ENCODE measurements around the gene ANGPTL4. TPM values are rescaled to one million over a fixed set of nuclear protein-coding genes. Genes with fewer than 3 reads are reported as not detected.
A peak's percentile ranks its signal among the peaks of the same experiment; 100 is the strongest.
"Not testable (repeated sequence)": the region's sequence is repeated elsewhere in the genome, so short reads cannot be mapped to it uniquely, and the experiment has no call there.

The ANGPTL4 gene
- total and polyA plus RNA-seq, 8 donors: 2.8 to 169 (median 34.6) TPM

GRCh38 chr19:8340341-8341096 is 23.4 kb upstream of the ANGPTL4 start:
- FAIRE-seq (no peak), DNase-seq (peak in 1 of 6 donors; percentile 36), ATAC-seq (no peak)
- 28 to 42% methylated on average over 15 of the region's 15 CpGs for WGBS, 2 donors
- no peaks in the 10 kb centered on the region for H3K36me3 ChIP-seq
- TF ChIP-seq, protein P1, sequence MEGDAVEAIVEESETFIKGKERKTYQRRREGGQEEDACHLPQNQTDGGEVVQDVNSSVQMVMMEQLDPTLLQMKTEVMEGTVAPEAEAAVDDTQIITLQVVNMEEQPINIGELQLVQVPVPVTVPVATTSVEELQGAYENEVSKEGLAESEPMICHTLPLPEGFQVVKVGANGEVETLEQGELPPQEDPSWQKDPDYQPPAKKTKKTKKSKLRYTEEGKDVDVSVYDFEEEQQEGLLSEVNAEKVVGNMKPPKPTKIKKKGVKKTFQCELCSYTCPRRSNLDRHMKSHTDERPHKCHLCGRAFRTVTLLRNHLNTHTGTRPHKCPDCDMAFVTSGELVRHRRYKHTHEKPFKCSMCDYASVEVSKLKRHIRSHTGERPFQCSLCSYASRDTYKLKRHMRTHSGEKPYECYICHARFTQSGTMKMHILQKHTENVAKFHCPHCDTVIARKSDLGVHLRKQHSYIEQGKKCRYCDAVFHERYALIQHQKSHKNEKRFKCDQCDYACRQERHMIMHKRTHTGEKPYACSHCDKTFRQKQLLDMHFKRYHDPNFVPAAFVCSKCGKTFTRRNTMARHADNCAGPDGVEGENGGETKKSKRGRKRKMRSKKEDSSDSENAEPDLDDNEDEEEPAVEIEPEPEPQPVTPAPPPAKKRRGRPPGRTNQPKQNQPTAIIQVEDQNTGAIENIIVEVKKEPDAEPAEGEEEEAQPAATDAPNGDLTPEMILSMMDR (IDR thresholded peaks at IDR 0.05): no peak
- intact Hi-C loops (cut with DNase I): no loop called here
- no peak overlapping the region for H3K27ac ChIP-seq
- peaks cover 0 to 6% (median 0%) of the 10 kb centered on the region in 4 donors for H3K27me3 ChIP-seq
- H3K4me1 ChIP-seq: no peaks in the 10 kb centered on the region
- H3K9me3 ChIP-seq: no peaks in the 10 kb centered on the region
- no peak overlapping the region for H3K4me3 ChIP-seq

- H3K27ac ChIP-seq; ATAC-seq; H3K9me3 ChIP-seq; H3K36me3 ChIP-seq; H3K4me3 ChIP-seq; FAIRE-seq; intact Hi-C loops (cut with DNase I); H3K4me1 ChIP-seq; H3K27me3 ChIP-seq: not testable (repeated sequence)
- peak in 1 of 6 donors; percentile 6 for DNase-seq
- 89 to 99% methylated on average over 4 of the region's 4 CpGs for WGBS, 2 donors
Observed at GRCh38 chr19:8341504-8341903, 22.5 kb upstream of the ANGPTL4 start.

DNA sequence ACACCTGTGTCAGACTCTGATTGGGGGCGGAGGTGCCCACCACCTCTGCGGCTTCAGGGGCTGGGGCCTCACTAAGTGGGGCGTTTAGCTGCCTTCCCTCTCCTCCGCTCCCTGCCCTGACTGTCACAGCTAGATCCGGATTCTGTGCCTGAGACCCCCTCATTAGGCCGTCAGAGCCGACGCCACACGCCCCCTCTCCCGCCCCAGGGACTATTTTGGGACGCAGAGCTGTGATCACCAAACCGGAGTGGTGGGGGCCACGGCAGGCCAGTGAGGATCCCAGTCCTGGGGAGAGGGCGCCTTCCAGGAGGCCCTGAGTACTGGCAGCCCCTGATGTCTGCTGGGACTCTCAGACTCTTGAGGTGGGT is 21.7 kb upstream of the ANGPTL4 start:
- no peak overlapping the region for H3K27ac ChIP-seq
- H3K4me1 ChIP-seq: no peaks in the 10 kb centered on the region
- intact Hi-C loops (cut with DNase I): no loop called here
- FAIRE-seq (no peak), ATAC-seq (peak in 2 of 4 donors; percentile 6 to 7), DNase-seq (peak in 1 of 6 donors; percentile 72)
- TF ChIP-seq, protein P1 (IDR thresholded peaks at IDR 0.05): no peak
- no peaks in the 10 kb centered on the region for H3K36me3 ChIP-seq
- H3K9me3 ChIP-seq: no peaks in the 10 kb centered on the region
- WGBS, 2 donors: 49 to 58% methylated on average over 12 to 14 of the region's 14 CpGs
- no peaks in the 10 kb centered on the region for H3K27me3 ChIP-seq
- H3K4me3 ChIP-seq: peak overlapping the region in 1 of 4 donors; percentile 43

GRCh38 chr19:8342684-8343482 is 21.1 kb upstream of the ANGPTL4 start, which contains the start of gene KANK3:
Gene KANK3, minus strand, starts transcription at chr19:8343262. Its CDS starts 5,434 bp downstream, at chr19:8337828.
- Histone ChIP-seq H3K36me3 (no peaks in the 10 kb centered on the region), H3K4me1 (no peaks in the 10 kb centered on the region), H3K4me3 (peak within 1 kb of the TSS; percentile 18 to 43 (median 25)), H3K27me3 (no peaks in the 10 kb centered on the region), H3K9me3 (no peaks in the 10 kb centered on the region), H3K27ac (peak within 1 kb of the TSS in 1 of 4 donors; percentile 41)
- peak; percentile 93 to 98 (median 94) for DNase-seq
- TF ChIP-seq, protein P1 (IDR thresholded peaks at IDR 0.05): no peak
- FAIRE-seq: no peak
- intact Hi-C loops (cut with DNase I): no loop called here
- 13 to 15% methylated on average over 46 to 65 of the region's 65 CpGs for WGBS, 2 donors
- ATAC-seq: peak; percentile 99 to 100 (median 100)

DNA sequence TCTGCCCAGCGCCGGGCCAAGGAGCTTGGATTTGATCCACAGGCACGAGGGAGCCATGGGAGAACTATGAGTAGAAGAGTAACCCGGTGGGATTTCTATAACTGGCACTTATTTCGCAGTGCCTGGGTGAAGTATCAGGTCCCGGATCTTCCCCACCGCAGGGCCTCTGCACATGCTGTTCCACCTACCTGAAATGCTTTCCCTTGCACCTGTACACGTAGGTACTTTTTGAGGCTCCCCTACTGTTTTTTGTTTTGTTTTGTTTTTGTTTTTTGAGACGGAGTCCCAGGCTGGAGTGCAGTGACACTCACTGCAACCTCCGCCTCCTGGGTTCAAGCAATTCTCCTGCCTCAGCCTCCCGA is 20.5 kb upstream of the ANGPTL4 start:
- 34 to 40% methylated on average over 11 of the region's 11 CpGs for WGBS, 2 donors
- intact Hi-C loops (cut with DNase I): no loop called here
- H3K4me3 ChIP-seq: peak overlapping the region in 1 of 4 donors; percentile 43

DNA sequence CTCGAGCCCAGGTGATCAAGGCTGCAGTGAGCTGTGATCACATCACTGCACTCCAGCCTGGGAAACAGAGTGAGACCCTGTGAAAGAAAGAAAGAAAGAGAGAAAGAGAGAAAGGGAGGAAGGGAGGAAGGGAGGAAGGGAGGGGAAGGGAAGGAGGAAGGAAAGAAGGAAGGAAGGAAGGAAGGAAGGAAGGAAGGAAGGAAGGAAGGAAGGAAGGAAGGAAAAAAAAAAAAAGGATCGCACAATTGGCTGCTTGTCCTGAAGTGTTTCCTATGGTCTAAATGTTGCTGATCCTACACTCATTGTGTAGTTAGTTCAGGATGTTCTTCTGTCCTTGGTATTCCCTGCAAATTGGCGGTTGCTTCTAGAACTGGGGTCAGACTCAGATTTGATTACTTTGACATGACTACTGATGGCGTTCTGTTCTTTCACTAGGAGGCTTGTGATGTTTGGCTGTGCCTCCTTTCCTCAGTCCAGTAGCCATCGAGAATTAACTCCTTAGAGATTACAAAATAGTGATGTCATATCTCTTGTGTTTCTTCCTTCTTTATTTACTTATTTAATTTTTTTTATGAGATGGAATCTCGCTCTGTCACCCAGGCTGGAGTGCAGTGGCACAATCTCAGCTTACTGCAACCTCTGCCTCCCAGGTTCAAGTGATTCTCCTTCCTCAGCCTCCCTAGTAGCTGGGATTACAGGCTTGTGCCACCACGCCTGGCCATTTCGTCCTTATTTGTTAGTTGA is 14.2 kb upstream of the ANGPTL4 start:
- DNase-seq, ATAC-seq, H3K36me3 ChIP-seq, H3K4me1 ChIP-seq, H3K27ac ChIP-seq, H3K27me3 ChIP-seq, H3K9me3 ChIP-seq, FAIRE-seq, H3K4me3 ChIP-seq: not testable (repeated sequence)
- intact Hi-C loops (cut with DNase I): loop anchor here (10.0 kb wide), 3 partner anchors 55 to 235 kb away; partner anchors contain the start of gene PRAM1 (in 2 of the 3)
- WGBS, 2 donors: 70 to 77% methylated on average over 8 of the region's 8 CpGs

More for the DNA sequence above, 20.5 kb upstream of the ANGPTL4 start:
- H3K4me1 ChIP-seq: no peaks in the 10 kb centered on the region
- no peaks in the 10 kb centered on the region for H3K27me3 ChIP-seq
- no peak for DNase-seq
- no peak for ATAC-seq
- TF ChIP-seq, protein P1 (IDR thresholded peaks at IDR 0.05): no peak
- no peak for FAIRE-seq
- no peaks in the 10 kb centered on the region for H3K36me3 ChIP-seq
- H3K27ac ChIP-seq: no peak overlapping the region
- H3K9me3 ChIP-seq: no peaks in the 10 kb centered on the region
